GM23248 (cell line): ENCODE data around the gene RAPGEF4.

Experiments
- EZH2 ChIP-seq: fragments of 200-600 bp; sonication (generic); IDR thresholded peaks from 2 replicates; pipeline ENCODE4 v1.6.1; 2018; ENCODE audit warnings: antibody characterized with exemption, mild to moderate bottlenecking; ENCODE audit not compliant: insufficient read depth, poor library complexity, severe bottlenecking
- EZH2phosphoT487 ChIP-seq: fragments of 200-600 bp; sonication (generic); IDR thresholded peaks from 2 replicates; pipeline ENCODE4 v1.6.1; 2018; ENCODE audit warnings: antibody characterized with exemption, moderate library complexity, mild to moderate bottlenecking, low read depth; ENCODE audit not compliant: insufficient read depth

- TF ChIP-seq EZH2 (no peak), EZH2phosphoT487 (no peak)
These were observed 25.7 kb downstream of the RAPGEF4 start for GRCh38 chr2:172761306-172761705.
